Heart left ventricle (tissue), 16 donors: ENCODE measurements around the gene HOXA3. TPM values are rescaled to one million over a fixed set of nuclear protein-coding genes. Genes with fewer than 3 reads are reported as not detected.

Experiments
- ATAC-seq, 4 donors: fragments of 200-7000 bp; cut with Tn5 transposase; one replicate each; pipeline ENCODE4 v1.9.1; 2020 to 2022; ENCODE audit warnings: moderate library complexity in 4 of 4, mild to moderate bottlenecking in 3 of 4, moderate number of reproducible peaks in 1 of 4
- DNase-seq, 5 donors: peaks; one replicate each; pipeline ENCODE4 v3.0.0-alpha.2; 2020
- H3K27ac ChIP-seq, 12 donors: fragments of 200-600 bp; sonication (generic) in 4 of 12; one replicate each; pipeline versions ENCODE4 v1.5.0 to v1.8.0; 2016 to 2022; ENCODE audit warnings: mild to moderate bottlenecking in 2 of 12
- H3K27me3 ChIP-seq, 9 donors: fragments of 200-600 bp; sonication (generic) in 2 of 9; one replicate each; pipeline versions ENCODE4 v1.5.1 to v1.8.0; 2016 to 2022; ENCODE audit warnings: mild to moderate bottlenecking in 3 of 9
- H3K36me3 ChIP-seq, 9 donors: fragments of 200-600 bp; sonication (generic) in 2 of 9; one replicate each; pipeline versions ENCODE4 v1.5.0 to v1.8.0; 2018 to 2022; ENCODE audit warnings: mild to moderate bottlenecking in 2 of 9
- H3K4me1 ChIP-seq, 12 donors: fragments of 200-600 bp; sonication (generic) in 4 of 12; one replicate each; pipeline versions ENCODE4 v1.5.0 to v1.8.0; 2016 to 2022; ENCODE audit warnings: mild to moderate bottlenecking in 3 of 12
- H3K4me3 ChIP-seq, 12 donors: fragments of 200-600 bp; sonication (generic) in 4 of 12; one replicate each; pipeline versions ENCODE4 v1.5.0 to v1.8.0; 2017 to 2022; ENCODE audit warnings: mild to moderate bottlenecking in 9 of 12, moderate library complexity in 4 of 12
- H3K9me3 ChIP-seq, 12 donors: fragments of 200-600 bp; sonication (generic) in 4 of 12; one replicate each; pipeline versions ENCODE4 v1.5.0 to v1.8.0; 2016 to 2022; ENCODE audit warnings: mild to moderate bottlenecking in 1 of 12
- POLR2A ChIP-seq, 2 donors: fragments of 450-650 bp; IDR thresholded peaks; one replicate each; pipeline ENCODE4 v1.6.1; 2017; ENCODE audit warnings: antibody characterized with exemption in 2 of 2, mild to moderate bottlenecking in 2 of 2, moderate library complexity in 2 of 2
- WGBS, 4 donors: extraction: QIAGEN DNeasy Blood & Tissue Kit in 2 of 4; methylation state at CpG; one replicate each; pipeline versions ENCODE4 v1.1.5 to v1.1.7; 2013 to 2018; 5-methylcytosine and 5-hydroxymethylcytosine counted together
- intact Hi-C, 10 donors: fragments of 100-400 bp; cut with DNase I; formaldehyde crosslinking; loops; one replicate each; pipeline versions ENCODE4 v1.11.1 to v1.14.2; 2022
- polyA plus RNA-seq, 2 donors: library from polyadenylated mRNA; stranded (reverse); fragments of 200-250 nt; gene quantifications; one replicate each; pipeline ENCODE4 v1.2.3, GENCODE V29; 2013
- total RNA-seq, 9 donors: library from RNA; depleted of rRNA in 2 of 9; stranded (reverse); fragments of >200 nt in 2 of 9; fragmentation: NEBNext Ultra II Directional in 3 of 9; extraction: Animal tissue kit (Norgen Biotek cat#: 25700) in 3 of 9; gene quantifications; one replicate each; pipeline versions ENCODE4 v1.1.0 to v1.2.4, GENCODE V29; 2016 to 2023
- TF ChIP-seq, protein P1 (sequence below), 12 donors: fragments of 200-600 bp; sonication (generic) in 4 of 12; IDR thresholded peaks; one replicate each; pipeline versions ENCODE4 v1.5.0 to v1.8.0; 2018 to 2022; ENCODE audit warnings: antibody characterized with exemption in 12 of 12, mild to moderate bottlenecking in 5 of 12
- donor health status: ischemic (EF 13 %, LVEDD 7.1; RV severe dilation, severe dysfunction).
- donor health status: healthy with polysubstance abuse.
- donor health status: DM: no; HTN: yes; CAD: no.
- donor health status: DM: no; HTN: no; CAD: no.
- donor health status: ischemic (EF 25% LVEDD 6.9; RV normal size, moderate dysfunction).
- donor health status: ischemic (EF 25% LVEDD 5.7; RV mildly dilated, moderate dysfunction).
- donor health status: healthy.
- donor health status: DM: yes; HTN: yes; CAD: no.
- donor health status: ischemic (EF 35%, LVEDD 5.7; RV mildly dilated, moderate dysfunction).
- donor health status: nonischemic (EF 11% LVEDD 7.7; RV severe dilation, severe dysfunction).
- donor health status: DM: yes; HTN: yes; CAD: no.
- donor health status: PGD.
- donor health status: ischemic (EF 29% LVEDD 5.4; RV normal size, mild dysfunction).
- donor health status: nonischemic (EF 23%, LVEDD 6.1; RV moderate dilation, normal function).

HOXA3 gene
- total and polyA plus RNA-seq, 11 donors = 0.07 to 3.1 (median 0.64) TPM; not detected in 2

DNA sequence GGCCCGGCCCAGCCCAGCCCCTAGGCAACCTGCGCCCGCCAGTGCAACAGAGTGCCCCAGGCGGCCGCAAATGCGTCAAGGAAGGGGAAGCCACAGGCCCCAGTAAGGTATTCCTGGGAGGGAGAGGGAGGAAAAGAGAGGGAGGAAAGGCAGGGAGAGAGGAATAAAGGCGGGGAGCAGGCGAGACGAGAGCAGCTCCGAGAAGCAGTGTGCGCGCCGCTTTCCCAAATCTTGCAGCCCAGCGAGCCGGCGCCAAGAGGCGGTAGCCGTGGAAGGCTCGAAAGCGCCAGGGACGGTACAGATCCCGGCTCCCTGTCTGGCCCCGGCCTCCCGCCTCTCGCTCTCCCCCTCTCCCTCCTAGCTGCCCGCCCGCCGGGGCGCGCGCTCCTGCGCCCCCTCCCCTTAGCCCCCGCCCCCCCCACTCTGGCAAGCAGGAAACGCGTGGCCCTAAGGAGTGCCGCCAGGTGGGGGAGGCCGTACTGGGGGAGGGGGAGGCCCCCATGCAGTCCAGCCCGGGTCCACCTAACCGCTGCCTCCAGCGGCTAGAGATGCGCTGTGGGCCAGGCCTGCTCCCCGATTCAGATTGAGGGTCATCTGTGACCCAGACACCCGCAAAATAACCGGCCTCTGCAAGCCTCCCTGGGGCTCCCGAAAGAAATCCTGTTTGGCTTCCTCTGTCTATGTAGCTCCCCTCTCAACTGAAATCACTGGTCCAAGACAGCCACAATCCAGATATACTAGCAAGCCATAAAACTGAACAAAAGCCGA, 17.5 kb upstream of the HOXA3 start:
- H3K9me3 ChIP-seq = no peaks in the 10 kb centered on the region
- H3K27me3 ChIP-seq = peaks cover 91 to 100% (median 99%) of the 10 kb centered on the region in 9 donors
- H3K4me1 ChIP-seq = peaks cover 0 to 63% (median 21%) of the 10 kb centered on the region in 12 donors
- intact Hi-C loops = loop anchor here in 8 of 10 donors (10.0 kb wide), 6 partner anchors 805 to 1315 kb away; no protein-coding TSS in a partner anchor
- ATAC-seq = no peak
- no peaks in the 10 kb centered on the region for H3K36me3 ChIP-seq
- TF ChIP-seq, protein P1, sequence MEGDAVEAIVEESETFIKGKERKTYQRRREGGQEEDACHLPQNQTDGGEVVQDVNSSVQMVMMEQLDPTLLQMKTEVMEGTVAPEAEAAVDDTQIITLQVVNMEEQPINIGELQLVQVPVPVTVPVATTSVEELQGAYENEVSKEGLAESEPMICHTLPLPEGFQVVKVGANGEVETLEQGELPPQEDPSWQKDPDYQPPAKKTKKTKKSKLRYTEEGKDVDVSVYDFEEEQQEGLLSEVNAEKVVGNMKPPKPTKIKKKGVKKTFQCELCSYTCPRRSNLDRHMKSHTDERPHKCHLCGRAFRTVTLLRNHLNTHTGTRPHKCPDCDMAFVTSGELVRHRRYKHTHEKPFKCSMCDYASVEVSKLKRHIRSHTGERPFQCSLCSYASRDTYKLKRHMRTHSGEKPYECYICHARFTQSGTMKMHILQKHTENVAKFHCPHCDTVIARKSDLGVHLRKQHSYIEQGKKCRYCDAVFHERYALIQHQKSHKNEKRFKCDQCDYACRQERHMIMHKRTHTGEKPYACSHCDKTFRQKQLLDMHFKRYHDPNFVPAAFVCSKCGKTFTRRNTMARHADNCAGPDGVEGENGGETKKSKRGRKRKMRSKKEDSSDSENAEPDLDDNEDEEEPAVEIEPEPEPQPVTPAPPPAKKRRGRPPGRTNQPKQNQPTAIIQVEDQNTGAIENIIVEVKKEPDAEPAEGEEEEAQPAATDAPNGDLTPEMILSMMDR (IDR thresholded peaks at IDR 0.05) = no peak
- no peak for TF ChIP-seq POLR2A (IDR thresholded peaks at IDR 0.05)
- peak overlapping the region in 1 of 12 donors; percentile 91 for H3K27ac ChIP-seq
- peak in 2 of 5 donors; percentile 17 to 56 for DNase-seq
- 2 to 7% (median 5%) methylated on average over 25 to 46 of the region's 46 CpGs for WGBS, 4 donors
- H3K4me3 ChIP-seq = peak overlapping the region in 1 of 12 donors; percentile 12

DNA sequence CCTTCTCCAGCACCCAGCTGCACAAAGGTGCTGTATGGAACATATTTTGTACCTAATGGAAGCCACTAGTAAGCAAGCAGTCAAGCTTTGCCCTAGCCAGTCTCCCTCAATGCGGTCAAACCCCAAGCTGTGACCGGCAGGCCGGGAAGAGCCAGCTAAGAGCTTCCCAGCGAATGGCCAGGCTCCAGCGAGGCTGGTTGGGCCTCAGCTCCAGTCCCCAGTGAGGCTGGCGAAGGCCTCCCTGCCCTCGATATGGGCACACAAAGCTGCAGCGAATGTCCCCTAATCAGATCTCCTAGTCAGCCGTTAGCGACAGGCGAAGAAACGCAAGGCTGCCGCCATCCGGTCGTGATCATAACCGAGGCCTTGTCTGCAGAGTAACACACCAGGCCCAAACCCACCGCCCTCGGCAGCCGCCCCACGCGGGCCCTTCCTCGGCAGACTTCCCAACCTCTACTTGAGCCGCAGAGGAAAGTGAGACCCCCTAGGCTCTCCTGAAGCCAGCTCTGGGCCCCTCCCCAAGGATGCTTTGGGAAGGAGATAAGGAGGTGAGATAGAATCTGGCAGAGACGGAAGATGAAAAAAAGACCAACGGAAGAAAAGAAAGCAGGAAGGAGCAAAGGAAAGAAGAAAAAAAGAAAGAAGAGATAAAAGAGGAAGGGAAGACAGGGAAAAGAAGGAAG, 16.0 kb upstream of the HOXA3 start:
- ATAC-seq = no peak
- intact Hi-C loops = loop anchor here in 7 of 10 donors (10.0 kb wide), 6 partner anchors 804 to 1314 kb away; no protein-coding TSS in a partner anchor
- WGBS, 4 donors = 13 to 23% (median 19%) methylated on average over 15 to 25 of the region's 25 CpGs

DNA sequence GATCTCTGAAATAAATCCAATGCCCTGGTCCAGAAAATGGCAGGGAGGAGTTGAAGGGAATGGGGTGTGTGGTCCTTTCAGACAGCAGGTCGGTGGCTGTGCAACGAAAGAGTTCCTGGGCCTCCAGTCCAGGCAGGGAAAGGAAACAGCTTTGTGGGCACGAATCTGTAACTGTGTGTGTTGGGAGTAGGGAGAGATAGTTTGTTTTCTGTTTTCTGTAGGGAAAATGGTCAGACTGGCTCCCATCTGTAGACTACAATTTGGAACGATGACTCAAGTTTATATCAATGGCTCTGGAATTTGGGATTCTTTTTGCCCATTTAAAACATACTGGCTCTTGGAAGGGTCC, 15.5 kb upstream of the HOXA3 start:
- Histone ChIP-seq H3K9me3 (no peaks in the 10 kb centered on the region), H3K36me3 (no peaks in the 10 kb centered on the region), H3K27me3 (peaks cover 87 to 100% (median 99%) of the 10 kb centered on the region in 9 donors), H3K27ac (peak overlapping the region in 1 of 12 donors; percentile 91), H3K4me3 (no peak overlapping the region), H3K4me1 (peaks cover 0 to 58% (median 11%) of the 10 kb centered on the region in 12 donors)
- 18 to 31% (median 26%) methylated on average over 4 of the region's 4 CpGs for WGBS, 4 donors
- no peak for DNase-seq
- TF ChIP-seq, protein P1 (IDR thresholded peaks at IDR 0.05) = no peak
- no peak for TF ChIP-seq POLR2A (IDR thresholded peaks at IDR 0.05)
- intact Hi-C loops = loop anchor here in 7 of 10 donors (10.0 kb wide), 6 partner anchors 803 to 1313 kb away; no protein-coding TSS in a partner anchor
- ATAC-seq = no peak

More for the DNA sequence above, 16.0 kb upstream of the HOXA3 start:
- H3K27ac ChIP-seq = peak overlapping the region in 1 of 12 donors; percentile 91
- TF ChIP-seq, protein P1 (IDR thresholded peaks at IDR 0.05) = no peak
- H3K36me3 ChIP-seq = no peaks in the 10 kb centered on the region
- no peak overlapping the region for H3K4me3 ChIP-seq
- DNase-seq = peak in 2 of 5 donors; percentile 1 to 49
- H3K9me3 ChIP-seq = no peaks in the 10 kb centered on the region
- H3K4me1 ChIP-seq = peaks cover 0 to 63% (median 16%) of the 10 kb centered on the region in 12 donors
- H3K27me3 ChIP-seq = peaks cover 90 to 100% (median 99%) of the 10 kb centered on the region in 9 donors
